Astrocyte of the spinal cord (primary cell): Measurements from ENCODE around the gene WEE2.

Experiments
- DNase-seq: peaks from one replicate; pipeline ENCODE4 v3.0.0; 2011; ENCODE audit warnings: low read depth, low spot score
- H3K4me3 ChIP-seq: 2 replicates; pipeline ENCODE4 v1.5.1; 2011; ENCODE audit warnings: low read depth, mild to moderate bottlenecking, low read length, moderate library complexity
- in situ Hi-C: cut with HindIII; loops from 2 replicates; pipeline ENCODE4 v1.10.0; 2017; ENCODE audit warnings: low sequenced_read_pairs
- TF ChIP-seq, protein P1 (sequence below): IDR thresholded peaks from 2 replicates; pipeline ENCODE4 v1.5.1; 2012; ENCODE audit warnings: low read depth, mild to moderate bottlenecking, low read length, inconsistent platforms

WEE2 gene

DNA sequence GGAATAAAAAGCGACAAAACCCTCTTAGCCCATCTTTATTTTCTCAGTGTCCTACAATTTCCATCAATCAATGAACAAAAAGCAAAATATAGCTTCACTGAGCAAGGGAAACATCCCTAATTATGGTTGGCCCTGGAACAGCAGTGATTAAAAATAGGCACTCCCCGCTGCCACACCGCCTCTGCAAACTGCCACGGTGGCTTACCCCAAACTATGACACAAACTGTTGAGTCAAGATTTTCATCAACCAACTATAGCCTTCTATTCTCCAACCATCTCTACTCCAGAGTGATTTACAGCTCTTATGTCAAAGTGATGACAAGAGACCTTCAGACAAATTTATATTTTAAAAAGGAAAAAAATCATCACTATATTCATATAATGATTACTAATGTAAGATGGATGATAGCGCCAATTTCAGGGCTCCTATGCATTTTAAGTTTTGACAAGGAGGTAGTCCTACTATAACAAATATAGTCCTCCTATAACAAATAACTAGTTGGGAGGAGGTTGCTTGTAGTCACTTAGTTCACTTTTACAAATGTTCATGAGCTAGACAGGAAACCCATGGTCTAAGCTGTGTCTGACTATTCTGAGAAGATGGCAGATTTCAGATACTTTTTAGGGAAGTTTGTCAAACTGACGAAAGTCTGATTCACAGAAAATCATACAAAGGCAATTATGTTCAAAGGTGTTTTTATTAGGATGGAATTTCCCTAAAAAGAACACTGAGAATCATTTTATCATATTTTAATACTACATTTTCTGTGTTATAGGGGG, 32.5 kb upstream of the WEE2 start:
- DNase-seq = no peak
- in situ Hi-C loops = no loop called here
- H3K4me3 ChIP-seq = no peak overlapping the region
- TF ChIP-seq, protein P1, sequence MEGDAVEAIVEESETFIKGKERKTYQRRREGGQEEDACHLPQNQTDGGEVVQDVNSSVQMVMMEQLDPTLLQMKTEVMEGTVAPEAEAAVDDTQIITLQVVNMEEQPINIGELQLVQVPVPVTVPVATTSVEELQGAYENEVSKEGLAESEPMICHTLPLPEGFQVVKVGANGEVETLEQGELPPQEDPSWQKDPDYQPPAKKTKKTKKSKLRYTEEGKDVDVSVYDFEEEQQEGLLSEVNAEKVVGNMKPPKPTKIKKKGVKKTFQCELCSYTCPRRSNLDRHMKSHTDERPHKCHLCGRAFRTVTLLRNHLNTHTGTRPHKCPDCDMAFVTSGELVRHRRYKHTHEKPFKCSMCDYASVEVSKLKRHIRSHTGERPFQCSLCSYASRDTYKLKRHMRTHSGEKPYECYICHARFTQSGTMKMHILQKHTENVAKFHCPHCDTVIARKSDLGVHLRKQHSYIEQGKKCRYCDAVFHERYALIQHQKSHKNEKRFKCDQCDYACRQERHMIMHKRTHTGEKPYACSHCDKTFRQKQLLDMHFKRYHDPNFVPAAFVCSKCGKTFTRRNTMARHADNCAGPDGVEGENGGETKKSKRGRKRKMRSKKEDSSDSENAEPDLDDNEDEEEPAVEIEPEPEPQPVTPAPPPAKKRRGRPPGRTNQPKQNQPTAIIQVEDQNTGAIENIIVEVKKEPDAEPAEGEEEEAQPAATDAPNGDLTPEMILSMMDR = no peak

DNA sequence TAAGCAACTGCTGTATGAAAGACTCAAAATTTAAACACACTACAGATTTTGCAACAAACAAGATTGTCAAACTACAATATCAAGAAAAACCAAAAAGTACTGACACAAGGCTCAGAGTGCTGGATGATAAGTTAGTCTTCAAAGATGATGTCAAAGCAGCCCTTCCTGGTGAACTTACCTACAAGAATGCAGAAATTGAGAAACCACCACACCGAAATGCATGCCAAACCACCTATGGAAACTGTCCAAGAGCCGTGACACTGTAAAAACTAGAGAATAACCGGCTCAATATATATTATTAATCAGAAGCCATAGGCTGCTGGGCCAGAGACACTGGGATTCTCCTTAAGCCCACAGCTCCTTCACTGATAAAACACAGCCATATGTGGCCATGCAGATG, 31.5 kb upstream of the WEE2 start:
- H3K4me3 ChIP-seq = no peak overlapping the region
- DNase-seq = peak; percentile 55
- TF ChIP-seq, protein P1 = no peak
- in situ Hi-C loops = no loop called here

DNA sequence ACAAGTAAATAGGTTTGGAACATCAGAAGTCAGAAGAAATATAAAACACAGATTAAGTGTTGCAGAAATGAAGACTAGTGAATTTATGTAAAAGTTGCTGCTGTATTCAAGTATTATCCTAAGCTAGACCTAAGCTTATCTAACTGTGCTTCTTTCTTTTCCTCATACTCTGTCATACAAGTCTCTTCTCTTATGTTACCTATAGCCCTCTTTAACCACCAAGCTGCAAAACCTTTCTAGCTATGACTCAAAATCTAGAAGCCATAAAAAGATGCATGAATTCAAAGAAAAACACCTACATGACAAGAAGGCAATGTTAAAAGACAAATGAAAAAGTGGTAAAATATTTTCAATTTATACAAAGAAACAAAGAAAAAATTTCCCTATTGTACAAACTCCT, 29.1 kb upstream of the WEE2 start:
- no peak overlapping the region for H3K4me3 ChIP-seq
- TF ChIP-seq, protein P1 = no peak
- DNase-seq = no peak
- in situ Hi-C loops = no loop called here

DNA sequence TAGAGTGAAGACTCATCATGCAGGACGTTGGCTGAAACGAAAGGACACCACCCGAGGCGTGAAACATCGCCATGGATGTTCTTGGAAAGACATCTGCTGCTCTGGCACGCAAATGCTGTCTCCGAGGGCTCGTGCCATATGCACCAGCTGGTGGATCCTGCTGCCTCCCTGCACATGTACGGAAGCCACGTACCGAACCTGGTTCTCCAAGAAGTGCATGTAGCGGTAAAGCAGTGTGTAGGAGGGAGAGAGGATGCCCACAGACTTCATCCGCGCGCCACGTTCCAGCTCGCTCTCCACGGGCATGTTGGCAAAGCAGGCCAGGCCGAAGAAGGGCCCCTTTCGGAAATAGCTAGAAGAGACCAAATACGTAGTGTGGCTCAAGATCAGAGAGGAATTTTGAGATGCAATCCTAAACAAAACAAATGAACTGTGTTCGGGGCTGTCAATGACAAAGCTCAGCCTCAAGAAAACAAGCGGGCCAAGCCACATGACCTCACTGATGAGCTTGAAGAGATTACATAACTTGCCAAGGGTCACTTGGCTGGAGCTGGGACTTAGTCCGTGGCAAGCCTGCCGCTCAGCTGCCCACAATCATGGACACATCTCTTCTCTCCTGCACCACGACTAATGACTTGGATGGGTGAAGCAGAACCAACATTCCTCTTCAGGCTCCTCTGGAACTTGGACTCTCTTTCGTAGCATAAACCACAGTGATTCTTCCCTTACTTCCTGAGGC, 22.7 kb upstream of the WEE2 start:
- TF ChIP-seq, protein P1 = no peak
- H3K4me3 ChIP-seq = no peak overlapping the region
- in situ Hi-C loops = no loop called here
- DNase-seq = peak; percentile 29

DNA sequence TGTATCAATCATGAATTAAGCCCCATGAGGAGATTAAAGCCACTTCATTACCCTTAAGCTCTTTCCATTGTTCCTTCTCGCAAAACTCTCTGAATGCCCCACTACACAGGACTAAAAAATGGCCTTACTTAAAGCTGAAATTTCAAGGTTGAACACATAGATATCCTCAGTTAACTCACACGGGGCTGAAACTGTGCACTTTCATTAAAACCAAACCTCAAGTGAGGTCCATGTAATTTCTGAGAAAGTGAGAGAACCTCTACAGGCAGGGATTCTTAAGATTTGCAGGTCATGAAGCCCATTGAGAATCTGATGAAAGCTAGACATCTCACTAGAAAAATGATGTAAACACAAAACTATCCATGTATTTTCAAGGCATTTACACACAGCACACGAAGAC, 22.1 kb upstream of the WEE2 start:
- H3K4me3 ChIP-seq = no peak overlapping the region
- in situ Hi-C loops = no loop called here
- no peak for DNase-seq
- TF ChIP-seq, protein P1 = no peak

DNA sequence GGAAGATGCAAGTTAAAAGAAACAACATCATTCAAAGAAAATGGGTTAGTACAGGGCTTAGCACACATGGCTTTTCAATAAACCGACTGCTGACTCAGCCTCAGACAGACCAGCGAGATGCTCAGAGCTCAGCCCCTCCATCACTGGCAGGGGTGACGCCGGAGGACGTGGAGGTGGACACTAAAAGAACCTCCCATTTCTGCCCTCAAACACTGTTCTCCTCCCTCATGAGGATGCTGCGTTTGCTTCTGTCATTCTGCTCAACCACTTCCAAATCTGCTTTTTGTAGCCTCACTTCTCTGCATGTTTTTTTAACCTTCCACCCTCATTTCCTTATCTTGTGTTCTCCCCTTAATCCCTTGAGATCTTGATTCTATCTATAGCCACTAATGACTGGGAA, 21.5 kb upstream of the WEE2 start:
- in situ Hi-C loops = no loop called here
- TF ChIP-seq, protein P1 = no peak
- DNase-seq = no peak
- no peak overlapping the region for H3K4me3 ChIP-seq
